HEK293T (cell line): ENCODE results near the gene APBA1.

Experiments used
- CTCF ChIA-PET: fragments of 350-600 bp; formaldehyde crosslinking; extraction: SDS; loops from one replicate; lab custom pipeline; 2021; ENCODE audit warnings: antibody characterized with exemption, inconsistent platforms; lab: Yijun Ruan, JAX
- POLR2A ChIA-PET: fragments of 350-600 bp; formaldehyde crosslinking; extraction: SDS; loops from one replicate; lab custom pipeline; 2020; ENCODE audit warnings: antibody characterized with exemption, inconsistent platforms; lab: Yijun Ruan, JAX
- DNase-seq: peaks from one replicate; pipeline ENCODE4 v3.0.0; 2012; ENCODE audit warnings: mixed read lengths; ENCODE audit errors: extremely low spot score
- ARNT ChIP-seq: fragments of 450-650 bp; IDR thresholded peaks from 2 replicates; pipeline ENCODE4 v1.6.1; 2017; ENCODE audit warnings: mild to moderate bottlenecking
- BHLHE40 ChIP-seq: fragments of 450-650 bp; IDR thresholded peaks from 2 replicates; pipeline ENCODE4 v1.6.1; 2016; ENCODE audit warnings: mild to moderate bottlenecking, moderate library complexity, borderline replicate concordance
- CTBP1 ChIP-seq: fragments of 450-650 bp; IDR thresholded peaks from 2 replicates; pipeline ENCODE4 v1.6.1; 2016; ENCODE audit warnings: borderline replicate concordance
- ELF4 ChIP-seq: fragments of 450-650 bp; IDR thresholded peaks from 2 replicates; pipeline ENCODE4 v1.6.1; 2017; ENCODE audit warnings: antibody characterized with exemption
- FOXA1 ChIP-seq: fragments of 450-650 bp; IDR thresholded peaks from 2 replicates; pipeline ENCODE4 v1.6.1; 2016; ENCODE audit warnings: mild to moderate bottlenecking
- FOXK2 ChIP-seq: fragments of 450-650 bp; IDR thresholded peaks from 2 replicates; pipeline ENCODE4 v1.6.1; 2016; ENCODE audit warnings: mild to moderate bottlenecking
- FOXM1 ChIP-seq: fragments of 450-650 bp; IDR thresholded peaks from 2 replicates; pipeline ENCODE4 v1.6.1; 2017; ENCODE audit warnings: mild to moderate bottlenecking, borderline replicate concordance
- HDGF ChIP-seq: fragments of 450-650 bp; IDR thresholded peaks from 2 replicates; pipeline ENCODE4 v1.6.1; 2017; ENCODE audit warnings: antibody characterized with exemption, borderline replicate concordance
- L3MBTL2 ChIP-seq: fragments of 450-650 bp; conservative IDR thresholded peaks from 2 replicates; pipeline ENCODE4 v1.6.1; 2016; ENCODE audit warnings: mild to moderate bottlenecking
- LEF1 ChIP-seq: fragments of 450-650 bp; IDR thresholded peaks from 2 replicates; pipeline ENCODE4 v1.6.1; 2017; ENCODE audit warnings: mild to moderate bottlenecking, borderline replicate concordance
- NFRKB ChIP-seq: fragments of 450-650 bp; IDR thresholded peaks from 2 replicates; pipeline ENCODE4 v1.6.1; 2016; ENCODE audit warnings: mild to moderate bottlenecking, moderate library complexity
- SP1 ChIP-seq: fragments of 450-650 bp; IDR thresholded peaks from 2 replicates; pipeline ENCODE4 v1.6.1; 2017
- SUZ12 ChIP-seq: fragments of 450-650 bp; IDR thresholded peaks from 2 replicates; pipeline ENCODE4 v1.6.1; 2016; ENCODE audit warnings: mild to moderate bottlenecking
- TARDBP ChIP-seq: fragments of 450-650 bp; IDR thresholded peaks from 2 replicates; pipeline ENCODE4 v1.6.1; 2016
- ZNF384 ChIP-seq: fragments of 450-650 bp; IDR thresholded peaks from 2 replicates; pipeline ENCODE4 v1.6.1; 2016
- TF ChIP-seq, protein P1 (sequence below): fragments of 450-650 bp; IDR thresholded peaks from 2 replicates; pipeline ENCODE4 v1.6.1; 2016

Gene APBA1

DNA sequence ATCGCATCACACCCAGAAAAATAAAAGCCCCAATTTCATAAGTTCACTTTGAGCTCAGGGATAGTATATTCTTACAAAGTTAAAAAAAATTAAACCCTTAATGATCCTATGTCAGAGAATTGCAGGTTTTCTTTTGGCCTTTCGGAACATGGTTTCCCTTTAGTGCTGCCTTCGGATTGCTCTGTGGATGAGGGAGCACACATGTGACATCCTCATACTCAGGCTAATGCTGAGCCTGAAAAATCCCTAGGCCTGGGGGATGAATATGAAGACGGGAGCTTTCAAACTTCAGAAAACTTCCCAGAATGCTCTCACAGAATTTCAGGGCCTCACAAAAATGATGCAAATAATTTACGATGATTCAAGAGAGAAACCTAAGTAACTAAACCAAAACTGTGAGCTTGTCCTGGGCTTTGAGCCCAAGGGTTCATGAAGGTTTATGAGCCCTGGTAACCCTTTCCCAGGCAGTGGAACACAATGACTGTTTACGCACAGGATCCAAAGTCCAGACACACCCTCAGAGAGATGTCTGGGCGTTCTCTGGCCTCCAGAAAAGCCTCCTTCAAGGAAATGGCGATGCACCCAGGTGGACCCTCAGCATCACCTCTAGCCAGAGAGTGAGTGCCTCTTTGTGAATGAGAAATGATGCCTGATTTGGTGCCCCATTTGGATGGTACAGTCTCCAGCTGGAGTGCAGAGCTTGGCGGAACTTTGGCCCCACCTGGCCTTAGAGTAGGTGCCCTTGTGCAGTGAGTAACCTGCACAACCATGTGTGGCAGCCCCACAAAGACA is 201.8 kb downstream of the APBA1 start:
- DNase-seq, result no peak
- ChIA-PET POLR2A (no interaction called here), CTCF (no interaction called here)
- TF ChIP-seq, protein P1, sequence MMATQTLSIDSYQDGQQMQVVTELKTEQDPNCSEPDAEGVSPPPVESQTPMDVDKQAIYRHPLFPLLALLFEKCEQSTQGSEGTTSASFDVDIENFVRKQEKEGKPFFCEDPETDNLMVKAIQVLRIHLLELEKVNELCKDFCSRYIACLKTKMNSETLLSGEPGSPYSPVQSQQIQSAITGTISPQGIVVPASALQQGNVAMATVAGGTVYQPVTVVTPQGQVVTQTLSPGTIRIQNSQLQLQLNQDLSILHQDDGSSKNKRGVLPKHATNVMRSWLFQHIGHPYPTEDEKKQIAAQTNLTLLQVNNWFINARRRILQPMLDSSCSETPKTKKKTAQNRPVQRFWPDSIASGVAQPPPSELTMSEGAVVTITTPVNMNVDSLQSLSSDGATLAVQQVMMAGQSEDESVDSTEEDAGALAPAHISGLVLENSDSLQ, result no peak
- no peak for TF ChIP-seq FOXA1
- no peak for TF ChIP-seq FOXM1
- no peak for TF ChIP-seq SUZ12
- TF ChIP-seq L3MBTL2, result no peak
- TF ChIP-seq ELF4, result no peak
- TF ChIP-seq BHLHE40, result no peak
- TF ChIP-seq SP1, result no peak
- no peak for TF ChIP-seq CTBP1
- no peak for TF ChIP-seq ZNF384
- no peak for TF ChIP-seq HDGF
- no peak for TF ChIP-seq NFRKB
- TF ChIP-seq LEF1, result no peak
- TF ChIP-seq FOXK2, result no peak
- no peak for TF ChIP-seq TARDBP
- no peak for TF ChIP-seq ARNT

DNA sequence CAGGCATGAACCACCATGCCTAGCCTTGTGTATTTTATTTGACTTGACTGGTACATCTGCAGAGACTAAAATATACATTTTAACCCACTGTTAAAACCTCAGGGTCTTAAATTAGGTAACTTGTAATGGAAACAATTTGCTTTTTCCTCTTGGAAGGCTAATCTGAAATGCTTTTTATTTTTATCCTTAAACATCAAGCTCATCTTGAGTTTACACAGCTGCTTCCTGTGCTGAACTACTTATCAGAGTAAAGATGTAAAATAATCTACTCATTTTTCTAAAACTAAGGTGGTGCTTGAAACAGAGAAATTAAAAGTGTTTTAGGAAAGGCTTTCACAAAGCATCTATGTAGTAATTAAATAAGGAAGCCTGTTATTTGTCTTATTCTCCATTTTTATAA is 203.0 kb downstream of the APBA1 start:
- no peak for DNase-seq
- CTCF ChIA-PET, result no interaction called here
- POLR2A ChIA-PET, result no interaction called here
- TF ChIP-seq CTBP1 (no peak), ELF4 (no peak), FOXK2 (no peak), L3MBTL2 (no peak), BHLHE40 (no peak), SUZ12 (no peak), ZNF384 (no peak), LEF1 (no peak), ARNT (no peak), FOXA1 (no peak), FOXM1 (no peak), NFRKB (no peak), HDGF (no peak), SP1 (no peak), TARDBP (no peak)
- TF ChIP-seq, protein P1, result no peak

DNA sequence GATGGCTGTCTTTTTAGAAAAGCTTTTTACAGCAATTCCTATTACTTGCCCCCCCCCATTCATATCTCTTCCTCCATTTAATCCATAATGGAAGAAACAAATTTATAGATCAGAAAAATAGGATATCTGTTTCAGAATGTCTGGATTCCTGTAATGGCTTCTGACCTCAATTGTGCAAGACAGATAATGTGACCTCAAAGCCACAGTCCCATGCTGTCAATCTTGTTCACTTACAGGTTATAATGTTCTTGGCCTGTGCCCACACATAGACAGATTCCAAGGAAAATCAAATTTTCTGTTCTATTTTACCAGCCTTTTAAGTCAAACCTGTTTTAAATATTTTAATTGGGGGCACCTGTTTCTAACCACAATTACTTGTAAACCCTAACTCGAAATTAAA is 203.8 kb downstream of the APBA1 start:
- no peak for DNase-seq
- ChIA-PET POLR2A (no interaction called here), CTCF (no interaction called here)
- TF ChIP-seq CTBP1 (no peak), SUZ12 (no peak), FOXM1 (no peak), ARNT (no peak), ZNF384 (no peak), FOXA1 (no peak), SP1 (no peak), BHLHE40 (no peak), HDGF (no peak), NFRKB (no peak), FOXK2 (no peak), LEF1 (no peak), TARDBP (no peak), L3MBTL2 (no peak), ELF4 (no peak)
- TF ChIP-seq, protein P1, result no peak

DNA sequence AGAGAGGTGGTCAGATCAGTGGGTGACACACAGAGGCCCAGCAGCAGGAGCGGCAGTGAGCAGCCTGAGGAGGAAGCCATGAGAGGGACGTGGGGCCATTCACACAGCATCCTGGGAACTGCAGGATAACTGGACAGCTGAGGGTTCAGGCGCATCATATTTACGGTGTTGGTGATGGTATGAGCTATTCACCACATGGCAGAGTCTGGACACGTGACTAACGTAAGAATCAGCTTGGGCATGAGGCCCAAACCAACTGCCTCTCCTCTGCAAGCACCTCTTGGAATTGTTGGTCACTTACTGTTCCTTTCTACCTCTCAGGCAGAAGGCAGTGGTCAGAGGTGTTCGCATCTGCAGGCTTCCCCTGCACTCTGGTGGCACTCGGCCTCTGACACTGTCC is 206.0 kb downstream of the APBA1 start:
- no peak for DNase-seq
- POLR2A ChIA-PET, result no interaction called here
- TF ChIP-seq SP1 (no peak), SUZ12 (no peak), FOXA1 (no peak), FOXM1 (no peak), ELF4 (no peak), L3MBTL2 (no peak), TARDBP (no peak), LEF1 (no peak), BHLHE40 (no peak), ARNT (no peak), HDGF (no peak), CTBP1 (no peak), ZNF384 (no peak), FOXK2 (no peak), NFRKB (no peak)
- TF ChIP-seq, protein P1, result no peak
- CTCF ChIA-PET, result no interaction called here

DNA sequence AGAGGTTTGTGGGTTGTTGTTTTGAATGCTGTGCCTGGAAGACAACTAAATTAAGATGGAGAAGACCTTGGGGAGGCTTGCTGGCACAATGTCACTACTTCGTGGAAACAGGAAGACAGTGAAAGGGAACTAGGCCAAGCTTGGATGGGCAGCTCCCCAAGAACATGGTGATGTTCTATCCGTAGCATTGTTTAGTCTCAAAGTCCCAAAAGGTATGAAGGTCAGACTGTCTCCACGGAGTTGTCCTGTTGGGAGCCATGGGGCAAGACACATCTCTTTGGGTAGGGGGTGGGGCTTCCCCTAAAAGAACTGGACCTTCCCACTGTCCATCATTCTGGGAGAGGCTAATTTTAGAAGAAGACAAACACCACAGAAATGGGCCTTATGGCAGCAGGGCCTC is 206.7 kb downstream of the APBA1 start:
- ChIA-PET CTCF (no interaction called here), POLR2A (no interaction called here)
- TF ChIP-seq FOXA1, result no peak
- no peak for TF ChIP-seq FOXK2
- DNase-seq, result no peak
